IMR-90 (cell line): ENCODE data around the gene PTCD2.

Source experiments
- CEBPB ChIP-seq: IDR thresholded peaks from 2 replicates; pipeline ENCODE4 v1.6.1; 2012; ENCODE audit warnings: low read depth, low read length, improper control_type of control experiment
- NFE2L2 ChIP-seq: fragments of 150-350 bp; IDR thresholded peaks from 2 replicates; pipeline ENCODE4 v1.6.1; 2016; ENCODE audit warnings: low read depth, mild to moderate bottlenecking, low read length
- RAD21 ChIP-seq: IDR thresholded peaks from 2 replicates; pipeline ENCODE4 v1.6.1; 2012; ENCODE audit warnings: low read length, improper control_type of control experiment
- TF ChIP-seq, protein P1 (sequence below): conservative IDR thresholded peaks from 2 replicates; pipeline ENCODE4 v1.5.1; 2012; ENCODE audit warnings: mild to moderate bottlenecking, low read depth, low read length, improper control_type of control experiment

GRCh38 chr5:72407078-72407477, 86.9 kb downstream of the PTCD2 start:
- TF ChIP-seq CEBPB (no peak), NFE2L2 (no peak), RAD21 (no peak)
- TF ChIP-seq, protein P1, sequence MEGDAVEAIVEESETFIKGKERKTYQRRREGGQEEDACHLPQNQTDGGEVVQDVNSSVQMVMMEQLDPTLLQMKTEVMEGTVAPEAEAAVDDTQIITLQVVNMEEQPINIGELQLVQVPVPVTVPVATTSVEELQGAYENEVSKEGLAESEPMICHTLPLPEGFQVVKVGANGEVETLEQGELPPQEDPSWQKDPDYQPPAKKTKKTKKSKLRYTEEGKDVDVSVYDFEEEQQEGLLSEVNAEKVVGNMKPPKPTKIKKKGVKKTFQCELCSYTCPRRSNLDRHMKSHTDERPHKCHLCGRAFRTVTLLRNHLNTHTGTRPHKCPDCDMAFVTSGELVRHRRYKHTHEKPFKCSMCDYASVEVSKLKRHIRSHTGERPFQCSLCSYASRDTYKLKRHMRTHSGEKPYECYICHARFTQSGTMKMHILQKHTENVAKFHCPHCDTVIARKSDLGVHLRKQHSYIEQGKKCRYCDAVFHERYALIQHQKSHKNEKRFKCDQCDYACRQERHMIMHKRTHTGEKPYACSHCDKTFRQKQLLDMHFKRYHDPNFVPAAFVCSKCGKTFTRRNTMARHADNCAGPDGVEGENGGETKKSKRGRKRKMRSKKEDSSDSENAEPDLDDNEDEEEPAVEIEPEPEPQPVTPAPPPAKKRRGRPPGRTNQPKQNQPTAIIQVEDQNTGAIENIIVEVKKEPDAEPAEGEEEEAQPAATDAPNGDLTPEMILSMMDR, result no peak
